GM23338 (cell line): ENCODE results near the gene KMT2E. TPM values are rescaled to one million over a fixed set of nuclear protein-coding genes. Genes with fewer than 3 reads are reported as not detected.

ENCODE experiments used
- ATAC-seq: fragments of 200-7000 bp; cut with Tn5 transposase; 3 replicates; pipeline ENCODE4 v1.9.1; 2020
- DNase-seq: peaks from one replicate; pipeline ENCODE4 v3.0.0-alpha.2; 2015; ENCODE audit warnings: low spot score
- H2AFZ ChIP-seq: fragments of 200-600 bp; sonication (generic); 2 replicates; pipeline ENCODE4 v1.8.0; 2016; ENCODE audit warnings: antibody characterized with exemption, mild to moderate bottlenecking, moderate library complexity
- H3F3A ChIP-seq: fragments of 200-600 bp; sonication (generic); replicated peaks from 2 replicates; pipeline ENCODE4 v1.8.0; 2017; ENCODE audit warnings: antibody characterized with exemption, mixed run types, low read depth
- H3K27ac ChIP-seq: fragments of 200-600 bp; sonication (generic); 2 replicates; pipeline ENCODE4 v1.6.1; 2016; ENCODE audit warnings: low read depth
- H3K27me3 ChIP-seq: fragments of 200-600 bp; sonication (generic); 2 replicates; pipeline ENCODE4 v1.8.0; 2016; ENCODE audit warnings: mild to moderate bottlenecking, mixed run types, moderate library complexity; ENCODE audit not compliant: insufficient read depth
- H3K36me3 ChIP-seq: fragments of 200-600 bp; sonication (generic); 2 replicates; pipeline ENCODE4 v1.8.0; 2016; ENCODE audit warnings: mild to moderate bottlenecking; ENCODE audit not compliant: insufficient read depth
- H3K4me1 ChIP-seq: fragments of 200-600 bp; sonication (generic); 2 replicates; pipeline ENCODE4 v1.8.0; 2016; ENCODE audit warnings: mild to moderate bottlenecking, moderate library complexity; ENCODE audit not compliant: insufficient read depth
- H3K4me2 ChIP-seq: fragments of 200-600 bp; sonication (generic); 2 replicates; pipeline ENCODE4 v1.7.1; 2017; ENCODE audit warnings: mixed run types
- H3K4me3 ChIP-seq: fragments of 200-600 bp; sonication (generic); 2 replicates; pipeline ENCODE4 v1.6.1; 2016; ENCODE audit warnings: mixed run types
- H3K79me2 ChIP-seq: fragments of 200-600 bp; sonication (generic); replicated peaks from 2 replicates; pipeline ENCODE4 v1.8.0; 2017; ENCODE audit warnings: mild to moderate bottlenecking; ENCODE audit not compliant: insufficient read depth
- H3K9me2 ChIP-seq: fragments of 200-600 bp; sonication (generic); 2 replicates; pipeline ENCODE4 v1.8.0; 2017; ENCODE audit not compliant: insufficient read depth
- H4K20me1 ChIP-seq: fragments of 200-600 bp; sonication (generic); replicated peaks from 2 replicates; pipeline ENCODE4 v1.8.0; 2017; ENCODE audit warnings: mild to moderate bottlenecking; ENCODE audit not compliant: insufficient read depth
- H3K27ac Mint-ChIP-seq: 2 replicates; pipeline ENCODE4 v1.8.0; 2020; ENCODE audit warnings: inconsistent platforms, mild to moderate bottlenecking, moderate library complexity, mixed read lengths
- H3K27me3 Mint-ChIP-seq: 3 replicates; pipeline ENCODE4 v1.8.0; 2022; ENCODE audit warnings: low read depth, mild to moderate bottlenecking, moderate library complexity, mixed read lengths, inconsistent platforms; ENCODE audit not compliant: insufficient read depth, poor library complexity
- H3K36me3 Mint-ChIP-seq: 3 replicates; pipeline ENCODE4 v1.8.0; 2021; ENCODE audit warnings: low read depth, mild to moderate bottlenecking, inconsistent platforms, moderate library complexity, mixed read lengths
- H3K4me1 Mint-ChIP-seq: 3 replicates; pipeline ENCODE4 v1.8.0; 2020; ENCODE audit warnings: mild to moderate bottlenecking, inconsistent platforms, mixed read lengths
- H3K4me3 Mint-ChIP-seq: 3 replicates; pipeline ENCODE4 v1.8.0; 2021; ENCODE audit warnings: moderate library complexity, mild to moderate bottlenecking, inconsistent platforms, mixed read lengths
- H3K9me3 Mint-ChIP-seq: 3 replicates; pipeline ENCODE4 v1.8.0; 2020; ENCODE audit warnings: moderate library complexity, mild to moderate bottlenecking, inconsistent platforms, mixed read lengths
- CREB1 ChIP-seq: fragments of 250-450 bp; sonication (Bioruptor Pico); IDR thresholded peaks from 2 replicates; pipeline ENCODE4 v1.5.0; 2020; ENCODE audit warnings: low read depth, mild to moderate bottlenecking, moderate library complexity
- EZH2 ChIP-seq: fragments of 200-600 bp; sonication (generic); IDR thresholded peaks from one replicate; pipeline ENCODE4 v1.8.0; 2017; ENCODE audit warnings: antibody characterized with exemption, mild to moderate bottlenecking, low read depth; ENCODE audit not compliant: unreplicated experiment
- EZH2phosphoT487 ChIP-seq: fragments of 200-600 bp; sonication (generic); IDR thresholded peaks from one replicate; pipeline ENCODE4 v1.8.1; 2018; ENCODE audit warnings: antibody characterized with exemption; ENCODE audit not compliant: unreplicated experiment
- JUNB ChIP-seq: IDR thresholded peaks from one replicate; pipeline ENCODE4 v1.6.1; 2016; ENCODE audit warnings: antibody characterized with exemption; ENCODE audit not compliant: unreplicated experiment
- NANOG ChIP-seq: IDR thresholded peaks from 2 replicates; pipeline ENCODE4 v1.6.1; 2016; ENCODE audit warnings: antibody characterized with exemption, borderline replicate concordance
- POLR2AphosphoS5 ChIP-seq: IDR thresholded peaks from 2 replicates; pipeline ENCODE4 v1.6.1; 2016; ENCODE audit warnings: antibody characterized with exemption, low read depth
- STAT1 ChIP-seq: IDR thresholded peaks from one replicate; pipeline ENCODE4 v1.6.1; 2016; ENCODE audit warnings: antibody characterized with exemption; ENCODE audit not compliant: unreplicated experiment
- ZNF114 ChIP-seq: fragments of 250-450 bp; sonication (Bioruptor Pico); IDR thresholded peaks from 2 replicates; pipeline ENCODE4 v1.5.0; 2020; ENCODE audit warnings: mild to moderate bottlenecking, moderate library complexity
- ZNF331 ChIP-seq: fragments of 250-450 bp; sonication (Bioruptor Pico); IDR thresholded peaks from 2 replicates; pipeline ENCODE4 v1.5.0; 2020; ENCODE audit warnings: low read depth, mild to moderate bottlenecking, moderate library complexity
- polyA plus RNA-seq: library from polyadenylated mRNA; unstranded; fragments of >200 nt; fragmentation: Nextera tagmentation; extraction: Ambion mirVana; gene quantifications from 2 replicates; pipeline ENCODE4 v1.2.1, GENCODE V29; 2016
- total RNA-seq: library from RNA; depleted of rRNA; stranded (reverse); fragments of >200 nt; shearing (Covaris generic); gene quantifications from 2 replicates; pipeline ENCODE4 v1.2.3, GENCODE V29; 2014
- TF ChIP-seq, protein P1 (sequence below), 2 experiments: fragments of 200-600 bp in 1 of 2; sonication (generic) in 1 of 2; conservative IDR thresholded peaks; 2 replicates each; pipeline versions ENCODE4 v1.5.1 to v1.6.1; 2016 to 2017; ENCODE audit warnings: antibody characterized with exemption in 2 of 2, low read depth in 2 of 2, mild to moderate bottlenecking in 2 of 2, moderate library complexity in 1 of 2
- TF ChIP-seq, protein P2 (sequence below): IDR thresholded peaks from 2 replicates; pipeline ENCODE4 v1.6.1; 2016; ENCODE audit warnings: antibody characterized with exemption
- TF ChIP-seq, protein P3 (sequence below): fragments of 250-450 bp; sonication (Bioruptor Pico); IDR thresholded peaks from 2 replicates; pipeline ENCODE4 v1.5.0; 2020; ENCODE audit warnings: mild to moderate bottlenecking, moderate library complexity
- TF ChIP-seq, protein P4 (sequence below): IDR thresholded peaks from one replicate; pipeline ENCODE4 v1.6.1; 2018; ENCODE audit warnings: antibody characterized with exemption; ENCODE audit not compliant: unreplicated experiment

Gene KMT2E
- total and polyA plus RNA-seq, 2 experiments from 2014 or later: 50.2 to 70.9 TPM

DNA sequence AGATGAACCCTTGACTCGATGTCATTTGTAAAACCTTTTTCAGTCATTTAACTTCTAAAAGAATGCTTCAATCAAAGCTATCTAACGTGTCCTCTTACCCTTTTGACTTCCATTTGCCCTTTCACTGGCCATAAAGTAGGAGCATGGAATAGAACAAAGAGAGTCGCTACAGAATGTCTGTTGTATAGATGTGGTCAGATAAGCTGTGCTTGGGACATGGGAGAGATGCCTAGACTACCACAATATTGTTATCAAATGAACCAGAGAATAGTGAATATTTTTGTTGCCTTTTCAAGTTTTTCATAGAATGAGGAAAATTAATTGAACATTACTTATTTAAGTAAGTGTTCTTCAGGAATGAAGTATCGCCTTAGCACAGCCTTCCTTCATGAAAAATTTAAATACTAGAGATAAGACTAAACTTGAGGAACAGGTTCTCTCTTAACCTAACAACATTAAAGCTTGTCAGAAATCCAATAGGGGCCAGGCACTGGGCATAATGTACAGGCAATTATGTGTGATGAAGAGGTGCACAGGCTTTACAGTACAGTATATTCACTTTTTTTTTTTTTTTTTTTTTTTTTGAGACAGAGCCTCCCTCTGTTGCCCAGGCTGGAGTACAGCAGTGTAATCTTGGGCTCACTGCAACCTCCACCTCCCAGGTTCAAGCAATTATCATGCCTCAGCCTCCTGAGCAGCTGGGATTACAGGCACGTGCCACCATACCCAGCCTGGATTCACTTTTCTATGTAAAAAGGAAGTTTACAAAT lies 7.5 kb upstream of the KMT2E start:
- Histone ChIP-seq H3K4me3 (no peak overlapping the region), H3K36me3 (peaks cover 4% of the 10 kb centered on the region; the same call in 1 of the 2 replicates), H3K4me2 (no peak overlapping the region), H3F3A (no peaks in the 10 kb centered on the region), H3K4me1 (peaks cover 18% of the 10 kb centered on the region), H3K27ac (no peak overlapping the region), H3K9me2 (no peaks in the 10 kb centered on the region), H4K20me1 (peaks cover 89% of the 10 kb centered on the region), H3K79me2 (no peaks in the 10 kb centered on the region; the same call in 1 of the 2 replicates), H2AFZ (no peak overlapping the region), H3K27me3 (no peaks in the 10 kb centered on the region)
- Mint-ChIP-seq H3K27me3 (no peaks in the 10 kb centered on the region), H3K27ac (no peak overlapping the region), H3K9me3 (no peaks in the 10 kb centered on the region), H3K4me3 (no peak overlapping the region), H3K4me1 (peaks cover 31% of the 10 kb centered on the region; the same call in 2 of the 3 replicates), H3K36me3 (peaks cover 23% of the 10 kb centered on the region)
- DNase-seq (no peak), ATAC-seq (peak; percentile 26)
- TF ChIP-seq, protein P1, sequence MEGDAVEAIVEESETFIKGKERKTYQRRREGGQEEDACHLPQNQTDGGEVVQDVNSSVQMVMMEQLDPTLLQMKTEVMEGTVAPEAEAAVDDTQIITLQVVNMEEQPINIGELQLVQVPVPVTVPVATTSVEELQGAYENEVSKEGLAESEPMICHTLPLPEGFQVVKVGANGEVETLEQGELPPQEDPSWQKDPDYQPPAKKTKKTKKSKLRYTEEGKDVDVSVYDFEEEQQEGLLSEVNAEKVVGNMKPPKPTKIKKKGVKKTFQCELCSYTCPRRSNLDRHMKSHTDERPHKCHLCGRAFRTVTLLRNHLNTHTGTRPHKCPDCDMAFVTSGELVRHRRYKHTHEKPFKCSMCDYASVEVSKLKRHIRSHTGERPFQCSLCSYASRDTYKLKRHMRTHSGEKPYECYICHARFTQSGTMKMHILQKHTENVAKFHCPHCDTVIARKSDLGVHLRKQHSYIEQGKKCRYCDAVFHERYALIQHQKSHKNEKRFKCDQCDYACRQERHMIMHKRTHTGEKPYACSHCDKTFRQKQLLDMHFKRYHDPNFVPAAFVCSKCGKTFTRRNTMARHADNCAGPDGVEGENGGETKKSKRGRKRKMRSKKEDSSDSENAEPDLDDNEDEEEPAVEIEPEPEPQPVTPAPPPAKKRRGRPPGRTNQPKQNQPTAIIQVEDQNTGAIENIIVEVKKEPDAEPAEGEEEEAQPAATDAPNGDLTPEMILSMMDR (conservative IDR thresholded peaks at IDR 0.05; ENCODE audit: low read depth in 2 of 2): no peak
- no peak for TF ChIP-seq EZH2
- TF ChIP-seq, protein P2, sequence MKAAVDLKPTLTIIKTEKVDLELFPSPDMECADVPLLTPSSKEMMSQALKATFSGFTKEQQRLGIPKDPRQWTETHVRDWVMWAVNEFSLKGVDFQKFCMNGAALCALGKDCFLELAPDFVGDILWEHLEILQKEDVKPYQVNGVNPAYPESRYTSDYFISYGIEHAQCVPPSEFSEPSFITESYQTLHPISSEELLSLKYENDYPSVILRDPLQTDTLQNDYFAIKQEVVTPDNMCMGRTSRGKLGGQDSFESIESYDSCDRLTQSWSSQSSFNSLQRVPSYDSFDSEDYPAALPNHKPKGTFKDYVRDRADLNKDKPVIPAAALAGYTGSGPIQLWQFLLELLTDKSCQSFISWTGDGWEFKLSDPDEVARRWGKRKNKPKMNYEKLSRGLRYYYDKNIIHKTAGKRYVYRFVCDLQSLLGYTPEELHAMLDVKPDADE: no peak
- no peak for TF ChIP-seq POLR2AphosphoS5
- TF ChIP-seq, protein P3, sequence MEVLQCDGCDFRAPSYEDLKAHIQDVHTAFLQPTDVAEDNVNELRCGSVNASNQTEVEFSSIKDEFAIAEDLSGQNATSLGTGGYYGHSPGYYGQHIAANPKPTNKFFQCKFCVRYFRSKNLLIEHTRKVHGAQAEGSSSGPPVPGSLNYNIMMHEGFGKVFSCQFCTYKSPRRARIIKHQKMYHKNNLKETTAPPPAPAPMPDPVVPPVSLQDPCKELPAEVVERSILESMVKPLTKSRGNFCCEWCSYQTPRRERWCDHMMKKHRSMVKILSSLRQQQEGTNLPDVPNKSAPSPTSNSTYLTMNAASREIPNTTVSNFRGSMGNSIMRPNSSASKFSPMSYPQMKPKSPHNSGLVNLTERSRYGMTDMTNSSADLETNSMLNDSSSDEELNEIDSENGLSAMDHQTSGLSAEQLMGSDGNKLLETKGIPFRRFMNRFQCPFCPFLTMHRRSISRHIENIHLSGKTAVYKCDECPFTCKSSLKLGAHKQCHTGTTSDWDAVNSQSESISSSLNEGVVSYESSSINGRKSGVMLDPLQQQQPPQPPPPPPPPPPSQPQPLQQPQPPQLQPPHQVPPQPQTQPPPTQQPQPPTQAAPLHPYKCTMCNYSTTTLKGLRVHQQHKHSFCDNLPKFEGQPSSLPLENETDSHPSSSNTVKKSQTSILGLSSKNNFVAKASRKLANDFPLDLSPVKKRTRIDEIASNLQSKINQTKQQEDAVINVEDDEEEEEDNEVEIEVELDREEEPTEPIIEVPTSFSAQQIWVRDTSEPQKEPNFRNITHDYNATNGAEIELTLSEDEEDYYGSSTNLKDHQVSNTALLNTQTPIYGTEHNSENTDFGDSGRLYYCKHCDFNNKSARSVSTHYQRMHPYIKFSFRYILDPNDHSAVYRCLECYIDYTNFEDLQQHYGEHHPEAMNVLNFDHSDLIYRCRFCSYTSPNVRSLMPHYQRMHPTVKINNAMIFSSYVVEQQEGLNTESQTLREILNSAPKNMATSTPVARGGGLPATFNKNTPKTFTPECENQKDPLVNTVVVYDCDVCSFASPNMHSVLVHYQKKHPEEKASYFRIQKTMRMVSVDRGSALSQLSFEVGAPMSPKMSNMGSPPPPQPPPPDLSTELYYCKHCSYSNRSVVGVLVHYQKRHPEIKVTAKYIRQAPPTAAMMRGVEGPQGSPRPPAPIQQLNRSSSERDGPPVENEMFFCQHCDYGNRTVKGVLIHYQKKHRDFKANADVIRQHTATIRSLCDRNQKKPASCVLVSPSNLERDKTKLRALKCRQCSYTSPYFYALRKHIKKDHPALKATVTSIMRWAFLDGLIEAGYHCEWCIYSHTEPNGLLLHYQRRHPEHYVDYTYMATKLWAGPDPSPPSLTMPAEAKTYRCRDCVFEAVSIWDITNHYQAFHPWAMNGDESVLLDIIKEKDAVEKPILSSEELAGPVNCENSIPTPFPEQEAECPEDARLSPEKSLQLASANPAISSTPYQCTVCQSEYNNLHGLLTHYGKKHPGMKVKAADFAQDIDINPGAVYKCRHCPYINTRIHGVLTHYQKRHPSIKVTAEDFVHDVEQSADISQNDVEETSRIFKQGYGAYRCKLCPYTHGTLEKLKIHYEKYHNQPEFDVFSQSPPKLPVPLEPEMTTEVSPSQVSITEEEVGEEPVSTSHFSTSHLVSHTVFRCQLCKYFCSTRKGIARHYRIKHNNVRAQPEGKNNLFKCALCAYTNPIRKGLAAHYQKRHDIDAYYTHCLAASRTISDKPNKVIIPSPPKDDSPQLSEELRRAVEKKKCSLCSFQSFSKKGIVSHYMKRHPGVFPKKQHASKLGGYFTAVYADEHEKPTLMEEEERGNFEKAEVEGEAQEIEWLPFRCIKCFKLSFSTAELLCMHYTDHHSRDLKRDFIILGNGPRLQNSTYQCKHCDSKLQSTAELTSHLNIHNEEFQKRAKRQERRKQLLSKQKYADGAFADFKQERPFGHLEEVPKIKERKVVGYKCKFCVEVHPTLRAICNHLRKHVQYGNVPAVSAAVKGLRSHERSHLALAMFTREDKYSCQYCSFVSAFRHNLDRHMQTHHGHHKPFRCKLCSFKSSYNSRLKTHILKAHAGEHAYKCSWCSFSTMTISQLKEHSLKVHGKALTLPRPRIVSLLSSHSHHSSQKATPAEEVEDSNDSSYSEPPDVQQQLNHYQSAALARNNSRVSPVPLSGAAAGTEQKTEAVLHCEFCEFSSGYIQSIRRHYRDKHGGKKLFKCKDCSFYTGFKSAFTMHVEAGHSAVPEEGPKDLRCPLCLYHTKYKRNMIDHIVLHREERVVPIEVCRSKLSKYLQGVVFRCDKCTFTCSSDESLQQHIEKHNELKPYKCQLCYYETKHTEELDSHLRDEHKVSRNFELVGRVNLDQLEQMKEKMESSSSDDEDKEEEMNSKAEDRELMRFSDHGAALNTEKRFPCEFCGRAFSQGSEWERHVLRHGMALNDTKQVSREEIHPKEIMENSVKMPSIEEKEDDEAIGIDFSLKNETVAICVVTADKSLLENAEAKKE (CRISPR knock-in tag): no peak
- TF ChIP-seq NANOG: no peak
- no peak for TF ChIP-seq CREB1 (CRISPR knock-in tag)
- no peak for TF ChIP-seq ZNF331 (CRISPR knock-in tag)
- TF ChIP-seq JUNB: no peak
- no peak for TF ChIP-seq EZH2phosphoT487
- no peak for TF ChIP-seq ZNF114 (CRISPR knock-in tag)
- no peak for TF ChIP-seq STAT1
- TF ChIP-seq, protein P4, sequence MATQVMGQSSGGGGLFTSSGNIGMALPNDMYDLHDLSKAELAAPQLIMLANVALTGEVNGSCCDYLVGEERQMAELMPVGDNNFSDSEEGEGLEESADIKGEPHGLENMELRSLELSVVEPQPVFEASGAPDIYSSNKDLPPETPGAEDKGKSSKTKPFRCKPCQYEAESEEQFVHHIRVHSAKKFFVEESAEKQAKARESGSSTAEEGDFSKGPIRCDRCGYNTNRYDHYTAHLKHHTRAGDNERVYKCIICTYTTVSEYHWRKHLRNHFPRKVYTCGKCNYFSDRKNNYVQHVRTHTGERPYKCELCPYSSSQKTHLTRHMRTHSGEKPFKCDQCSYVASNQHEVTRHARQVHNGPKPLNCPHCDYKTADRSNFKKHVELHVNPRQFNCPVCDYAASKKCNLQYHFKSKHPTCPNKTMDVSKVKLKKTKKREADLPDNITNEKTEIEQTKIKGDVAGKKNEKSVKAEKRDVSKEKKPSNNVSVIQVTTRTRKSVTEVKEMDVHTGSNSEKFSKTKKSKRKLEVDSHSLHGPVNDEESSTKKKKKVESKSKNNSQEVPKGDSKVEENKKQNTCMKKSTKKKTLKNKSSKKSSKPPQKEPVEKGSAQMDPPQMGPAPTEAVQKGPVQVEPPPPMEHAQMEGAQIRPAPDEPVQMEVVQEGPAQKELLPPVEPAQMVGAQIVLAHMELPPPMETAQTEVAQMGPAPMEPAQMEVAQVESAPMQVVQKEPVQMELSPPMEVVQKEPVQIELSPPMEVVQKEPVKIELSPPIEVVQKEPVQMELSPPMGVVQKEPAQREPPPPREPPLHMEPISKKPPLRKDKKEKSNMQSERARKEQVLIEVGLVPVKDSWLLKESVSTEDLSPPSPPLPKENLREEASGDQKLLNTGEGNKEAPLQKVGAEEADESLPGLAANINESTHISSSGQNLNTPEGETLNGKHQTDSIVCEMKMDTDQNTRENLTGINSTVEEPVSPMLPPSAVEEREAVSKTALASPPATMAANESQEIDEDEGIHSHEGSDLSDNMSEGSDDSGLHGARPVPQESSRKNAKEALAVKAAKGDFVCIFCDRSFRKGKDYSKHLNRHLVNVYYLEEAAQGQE: no peak
